Adrenal gland (tissue), 12 donors: ENCODE measurements around the gene TAOK2. TPM values are rescaled to one million over a fixed set of nuclear protein-coding genes. Genes with fewer than 3 reads are reported as not detected.

Source experiments
- DNase-seq, 7 donors: peaks; one replicate each; pipeline ENCODE4 v3.0.0-alpha.2; 2019 to 2020
- H3K27ac ChIP-seq, 5 donors: fragments of 200-600 bp; sonication (generic) in 4 of 5; 1 replicate in 3 of 5; 2 replicates in 2 of 5; pipeline versions ENCODE4 v1.5.1 to v1.8.0; 2016 to 2020; ENCODE audit warnings: mild to moderate bottlenecking in 1 of 5
- H3K27me3 ChIP-seq: fragments of 200-600 bp; 2 replicates; pipeline ENCODE4 v1.8.0; 2021
- H3K36me3 ChIP-seq, 2 donors: fragments of 200-600 bp; replicated peaks in 1 of 2; 1 replicate in 1 of 2; 2 replicates in 1 of 2; pipeline versions ENCODE4 v1.5.1 to v1.8.0; 2018 to 2022
- H3K4me1 ChIP-seq, 2 donors: fragments of 200-600 bp; replicated peaks in 1 of 2; 1 replicate in 1 of 2; 2 replicates in 1 of 2; pipeline versions ENCODE4 v1.5.1 to v1.8.0; 2018 to 2021
- H3K4me3 ChIP-seq, 4 donors: fragments of 200-600 bp; sonication (generic) in 3 of 4; one replicate each; pipeline ENCODE4 v1.5.1; 2016 to 2018
- H3K9me3 ChIP-seq, 3 donors: fragments of 200-600 bp; sonication (generic) in 1 of 3; replicated peaks in 1 of 3; 1 replicate in 2 of 3; 2 replicates in 1 of 3; pipeline versions ENCODE4 v1.5.1 to v1.8.0; 2016 to 2021
- CTCF ChIP-seq, 6 experiments: fragments of 450-650 bp in 4 of 6; fragments of 200-600 bp in 2 of 6; sonication (generic) in 1 of 6; IDR thresholded peaks; 1 replicate in 5 of 6; 2 replicates in 1 of 6; pipeline versions ENCODE4 v1.5.1 to v1.8.0; 2016 to 2021; ENCODE audit warnings: antibody characterized with exemption in 6 of 6, mild to moderate bottlenecking in 2 of 6, moderate library complexity in 1 of 6
- POLR2A ChIP-seq, 2 donors: fragments of 450-650 bp; IDR thresholded peaks; one replicate each; pipeline ENCODE4 v1.6.1; 2017; ENCODE audit warnings: antibody characterized with exemption in 2 of 2, mild to moderate bottlenecking in 2 of 2, moderate library complexity in 1 of 2
- WGBS, 4 donors: extraction: QIAGEN DNeasy Blood & Tissue Kit in 2 of 4; methylation state at CpG; one replicate each; pipeline versions ENCODE4 v1.1.5 to v1.1.7; 2013 to 2017; 5-methylcytosine and 5-hydroxymethylcytosine counted together
- intact Hi-C, 2 donors: fragments of 100-400 bp; cut with DNase I; formaldehyde crosslinking; loops; one replicate each; pipeline versions ENCODE4 v1.14.1 to v1.15.0; 2022 to 2023
- polyA plus RNA-seq, 3 donors: library from polyadenylated mRNA; stranded (reverse); fragments of 200-250 nt in 2 of 3; fragments of 350-450 nt in 1 of 3; fragmentation: Illumina TruSeq in 1 of 3; extraction: RNeasy Lipid Tissue Mini Kit (QIAGEN cat#74804) in 1 of 3; gene quantifications; one replicate each; pipeline ENCODE4 v1.2.3, GENCODE V29; 2013 to 2014
- total RNA-seq, 9 donors: library from RNA; depleted of rRNA in 4 of 9; stranded (reverse); fragments of >200 nt in 4 of 9; fragments of 120-200 nt in 1 of 9; fragmentation: NEBNext Ultra II Directional in 1 of 9; extraction: Animal tissue kit (Norgen Biotek cat#: 25700) in 1 of 9; gene quantifications; one replicate each; pipeline versions ENCODE4 v1.1.0 to v1.2.4, GENCODE V29; 2013 to 2023
- donor health status: healthy with polysubstance abuse.
- donor health status: Bipolar disorder and iron deficiency.
- donor health status: DM: yes; HTN: yes; CAD: no.
- donor health status: DM: no; HTN: no; CAD: no.
- donor health status: DM: no; HTN: no; CAD: no.
- donor health status: DM: yes; HTN: yes; CAD: no.

Gene TAOK2
- total and polyA plus RNA-seq, 12 donors = 36.6 to 135 (median 72.3) TPM

- H3K4me3 ChIP-seq = no peak overlapping the region
- no peaks in the 10 kb centered on the region for H3K4me1 ChIP-seq
- H3K36me3 ChIP-seq = no peaks in the 10 kb centered on the region
- H3K27ac ChIP-seq = no peak overlapping the region
- H3K27me3 ChIP-seq = no peaks in the 10 kb centered on the region
- TF ChIP-seq POLR2A (IDR thresholded peaks at IDR 0.05) = no peak
- TF ChIP-seq CTCF (IDR thresholded peaks at IDR 0.05) = no peak
- intact Hi-C loops = loop anchor here in 1 of 2 donors (10.0 kb wide), 1 partner anchor 319 kb away; no protein-coding TSS in a partner anchor
- DNase-seq = no peak
- WGBS, 4 donors = 78 to 84% (median 80%) methylated on average over 3 to 11 of the region's 11 CpGs
- no peaks in the 10 kb centered on the region for H3K9me3 ChIP-seq
Measured at GRCh38 chr16:30023586-30023985, 49.9 kb downstream of the TAOK2 start.

- H3K9me3 ChIP-seq = no peaks in the 10 kb centered on the region
- no peak overlapping the region for H3K4me3 ChIP-seq
- no peak for DNase-seq
- intact Hi-C loops = loop anchor here in 1 of 2 donors (10.0 kb wide), 1 partner anchor 320 kb away; no protein-coding TSS in a partner anchor
- 69 to 78% (median 73%) methylated on average over 12 to 16 of the region's 16 CpGs for WGBS, 4 donors
- no peak overlapping the region for H3K27ac ChIP-seq
- no peaks in the 10 kb centered on the region for H3K27me3 ChIP-seq
- TF ChIP-seq POLR2A (IDR thresholded peaks at IDR 0.05) (no peak), CTCF (IDR thresholded peaks at IDR 0.05) (no peak)
- no peaks in the 10 kb centered on the region for H3K36me3 ChIP-seq
- no peaks in the 10 kb centered on the region for H3K4me1 ChIP-seq
Measured at GRCh38 chr16:30024451-30024850, 50.8 kb downstream of the TAOK2 start.

- Histone ChIP-seq H3K27me3 (no peaks in the 10 kb centered on the region), H3K4me3 (no peak overlapping the region), H3K27ac (no peak overlapping the region), H3K9me3 (no peaks in the 10 kb centered on the region), H3K36me3 (no peaks in the 10 kb centered on the region), H3K4me1 (no peaks in the 10 kb centered on the region)
- WGBS, 4 donors = 66 to 82% (median 75%) methylated on average over 12 to 20 of the region's 20 CpGs
- DNase-seq = no peak
- TF ChIP-seq CTCF (IDR thresholded peaks at IDR 0.05) (no peak), POLR2A (IDR thresholded peaks at IDR 0.05) (no peak)
- intact Hi-C loops = loop anchor here in 1 of 2 donors (10.0 kb wide), 1 partner anchor 320 kb away; no protein-coding TSS in a partner anchor
Measured at GRCh38 chr16:30025156-30025555, 51.5 kb downstream of the TAOK2 start.

GRCh38 chr16:30025574-30025973 lies 51.9 kb downstream of the TAOK2 start:
- no peaks in the 10 kb centered on the region for H3K9me3 ChIP-seq
- no peaks in the 10 kb centered on the region for H3K36me3 ChIP-seq
- no peak overlapping the region for H3K4me3 ChIP-seq
- DNase-seq = no peak
- no peak for TF ChIP-seq CTCF (IDR thresholded peaks at IDR 0.05)
- TF ChIP-seq POLR2A (IDR thresholded peaks at IDR 0.05) = no peak
- no peaks in the 10 kb centered on the region for H3K4me1 ChIP-seq
- no peaks in the 10 kb centered on the region for H3K27me3 ChIP-seq
- H3K27ac ChIP-seq = no peak overlapping the region
- intact Hi-C loops = loop anchor here in 1 of 2 donors (10.0 kb wide), 1 partner anchor 321 kb away; no protein-coding TSS in a partner anchor
- 57 to 89% (median 63%) methylated on average over 2 to 7 of the region's 7 CpGs for WGBS, 4 donors
